Measurements from ENCODE around the gene CACNA2D4.
A peak's percentile ranks its signal among the peaks of the same experiment; 100 is the strongest.

The CACNA2D4 gene

DNA sequence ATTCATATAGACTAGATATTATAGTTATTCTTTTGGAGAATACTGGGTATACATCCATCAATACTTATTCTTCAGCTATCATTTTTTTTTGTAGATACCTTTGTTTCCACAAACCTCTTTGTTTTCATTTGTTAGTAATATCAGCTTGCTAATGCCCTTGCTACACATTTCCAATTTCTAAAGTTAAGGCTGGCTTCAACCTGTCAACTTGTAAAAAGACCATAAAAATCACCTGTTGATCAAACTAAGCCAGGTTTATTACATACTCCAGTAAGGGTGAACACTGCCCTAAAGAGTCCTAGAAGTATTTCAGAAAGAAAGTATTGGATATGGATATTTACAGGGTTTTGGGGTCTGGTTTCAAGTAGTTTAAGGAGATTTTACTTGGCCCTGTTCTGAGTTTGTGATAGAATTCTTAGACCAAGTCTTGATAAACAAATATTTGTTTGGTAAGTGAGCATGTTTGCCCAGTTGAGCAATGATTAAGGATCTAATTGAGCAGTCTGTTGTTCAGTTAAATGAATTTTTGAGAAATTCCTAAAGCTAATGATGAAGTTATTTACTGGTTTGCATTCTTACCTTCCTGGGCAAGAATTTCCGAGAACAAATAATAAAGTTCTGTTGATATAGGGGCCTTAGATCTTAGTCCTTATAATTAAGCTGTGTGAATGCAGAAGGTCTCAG lies 150.9 kb downstream of the CACNA2D4 start:
- DNase-seq (ENCODE audit: insufficient read length, low spot score) (no peak), FAIRE-seq (peak; percentile 55)
- TF ChIP-seq POLR2A (IDR thresholded peaks at IDR 0.05; ENCODE audit: low read depth, low read length), result no peak

DNA sequence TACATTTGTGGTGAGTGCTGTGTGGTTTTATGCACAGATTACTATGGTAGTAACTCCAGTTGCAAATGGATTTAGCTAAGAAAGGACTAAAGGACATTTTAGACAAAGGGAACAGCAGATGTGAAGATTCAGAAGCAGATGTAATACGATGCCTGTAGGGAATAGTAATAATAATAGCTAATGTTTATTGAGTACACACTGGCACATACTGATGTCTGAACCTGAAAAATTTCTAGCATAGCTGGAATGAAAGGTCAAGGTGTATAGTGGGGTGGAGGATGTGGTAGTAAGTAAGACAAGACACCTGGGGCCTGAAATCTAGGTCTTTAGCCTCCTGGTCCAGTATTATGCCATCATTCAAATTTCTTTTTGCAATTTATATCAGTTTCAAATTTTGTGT lies 152.3 kb downstream of the CACNA2D4 start:
- no peak for DNase-seq (ENCODE audit: insufficient read length, low spot score)
- peak; percentile 73 for FAIRE-seq
- no peak for TF ChIP-seq POLR2A (IDR thresholded peaks at IDR 0.05; ENCODE audit: low read depth, low read length)

DNA sequence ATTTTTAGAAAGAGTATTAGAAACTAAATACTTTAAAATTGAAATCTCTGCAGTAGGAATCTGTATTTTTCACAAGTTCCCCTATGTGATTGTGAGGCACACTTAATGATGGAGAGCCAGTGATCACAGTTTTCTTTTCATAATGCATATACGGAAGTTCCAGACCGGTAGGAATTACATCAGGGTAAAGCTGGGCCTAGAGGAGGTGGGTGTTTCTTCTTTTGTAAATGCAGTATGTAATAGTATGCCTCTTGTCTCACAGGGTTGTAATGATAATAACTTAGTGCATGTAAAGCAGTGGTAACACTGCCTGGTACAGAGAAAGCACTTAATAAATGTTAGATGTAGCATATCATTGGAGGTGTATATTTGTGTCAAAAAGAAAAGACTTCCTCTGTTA lies 155.3 kb downstream of the CACNA2D4 start:
- no peak for DNase-seq (ENCODE audit: insufficient read length, low spot score)
- no peak for TF ChIP-seq POLR2A (IDR thresholded peaks at IDR 0.05; ENCODE audit: low read depth, low read length)
- FAIRE-seq, result no peak

DNA sequence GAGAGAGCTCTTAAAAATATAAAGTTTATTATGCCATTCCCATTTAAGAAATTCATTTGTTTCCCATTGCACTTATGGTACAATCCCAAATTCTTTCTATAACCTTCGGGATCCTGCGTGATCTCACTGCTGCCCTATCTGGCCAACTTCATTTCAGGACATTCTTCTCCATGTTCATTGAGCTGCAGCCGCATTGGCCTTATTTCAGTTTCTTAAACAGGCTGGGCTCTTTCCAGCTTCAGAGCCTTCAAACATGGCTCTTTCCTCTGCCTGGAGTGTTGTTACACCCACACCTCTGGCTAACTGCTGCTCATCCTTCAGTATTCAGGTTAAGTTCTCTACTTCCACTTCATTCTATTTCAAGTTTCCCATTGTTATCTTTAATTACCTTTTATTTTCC lies 156.6 kb downstream of the CACNA2D4 start:
- DNase-seq (ENCODE audit: insufficient read length, low spot score) (no peak), FAIRE-seq (no peak)
- TF ChIP-seq POLR2A (IDR thresholded peaks at IDR 0.05; ENCODE audit: low read depth, low read length), result no peak

DNA sequence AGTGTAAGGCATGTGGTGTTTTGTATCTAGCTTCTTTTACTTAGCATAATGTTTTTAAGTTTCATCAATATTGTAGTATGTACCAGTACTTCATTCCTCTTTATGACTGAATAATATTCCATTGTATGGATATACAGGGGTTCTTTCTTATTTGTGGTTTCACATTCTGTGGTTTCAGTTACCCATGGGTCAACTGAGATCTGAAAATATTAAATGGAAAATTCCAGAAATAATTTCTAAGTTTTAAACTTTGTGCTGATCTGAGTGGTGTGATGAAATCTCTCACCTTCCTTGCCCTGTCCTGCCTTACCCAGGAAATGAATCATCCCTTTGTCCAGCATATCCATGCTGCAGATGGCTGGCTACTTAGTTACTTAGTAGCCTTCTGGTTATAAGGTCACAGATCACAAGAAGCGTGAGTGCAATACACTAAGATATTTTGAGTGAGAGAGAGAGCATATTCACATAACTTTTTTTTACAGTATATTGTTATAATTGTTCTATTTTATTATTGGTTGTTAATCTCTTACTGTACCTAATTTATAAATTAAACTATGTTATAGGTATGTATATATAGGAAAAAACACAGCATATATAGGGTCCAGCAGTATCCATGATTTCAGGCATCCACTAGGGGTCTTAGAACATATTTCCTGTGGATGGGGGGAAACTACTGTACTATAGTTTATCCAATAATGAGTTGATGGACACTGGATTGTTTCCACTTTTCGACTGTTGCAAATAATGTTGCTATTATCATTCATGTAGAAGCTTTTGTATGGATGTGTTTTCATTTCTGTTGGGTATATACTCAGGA lies 157.7 kb downstream of the CACNA2D4 start:
- peak; percentile 17 for DNase-seq (ENCODE audit: insufficient read length, low spot score)
- TF ChIP-seq POLR2A (IDR thresholded peaks at IDR 0.05; ENCODE audit: low read depth, low read length), result no peak
- peak; percentile 97 for FAIRE-seq

DNA sequence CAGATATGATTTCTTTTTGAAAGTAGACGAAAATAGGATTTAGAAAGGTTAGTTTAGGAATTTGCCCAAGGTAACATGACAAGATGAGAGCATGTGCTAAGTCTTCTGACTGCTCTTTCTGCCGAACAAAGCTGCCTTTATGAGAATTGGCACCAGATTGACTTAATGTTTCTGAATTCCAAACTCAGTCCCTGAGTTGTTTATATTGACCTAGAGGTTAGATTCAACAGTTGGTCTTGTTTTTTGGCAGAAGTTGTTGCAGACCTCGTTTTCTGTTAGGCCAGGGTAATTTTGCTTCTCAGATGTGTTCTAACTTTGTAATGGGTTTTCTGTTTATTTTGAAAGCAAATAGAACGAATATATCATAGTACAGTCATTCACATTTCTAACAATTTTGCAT lies 159.6 kb downstream of the CACNA2D4 start:
- peak; percentile 79 for FAIRE-seq
- no peak for TF ChIP-seq POLR2A (IDR thresholded peaks at IDR 0.05; ENCODE audit: low read depth, low read length)
- DNase-seq (ENCODE audit: insufficient read length, low spot score), result no peak

DNA sequence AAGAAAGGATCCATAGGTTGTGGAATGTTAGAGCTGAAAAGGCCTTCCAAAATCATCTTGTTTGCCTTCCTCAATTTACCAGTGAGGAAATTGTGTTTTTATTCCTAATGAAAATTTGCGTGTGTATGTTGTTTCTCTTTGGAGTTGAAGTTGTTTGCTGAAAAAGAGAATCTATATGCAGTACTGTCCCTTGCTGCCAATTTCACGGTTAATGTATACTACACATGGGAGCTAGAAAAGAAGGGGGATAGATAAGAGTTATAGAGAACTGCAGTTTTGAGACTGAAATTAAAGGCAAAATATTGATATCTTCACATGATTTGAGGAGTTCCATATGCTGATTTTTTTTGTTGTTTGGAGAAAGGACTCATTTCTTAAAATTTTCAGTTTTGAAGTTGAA lies 160.1 kb downstream of the CACNA2D4 start:
- DNase-seq (ENCODE audit: insufficient read length, low spot score), result no peak
- no peak for FAIRE-seq
- no peak for TF ChIP-seq POLR2A (IDR thresholded peaks at IDR 0.05; ENCODE audit: low read depth, low read length)

DNA sequence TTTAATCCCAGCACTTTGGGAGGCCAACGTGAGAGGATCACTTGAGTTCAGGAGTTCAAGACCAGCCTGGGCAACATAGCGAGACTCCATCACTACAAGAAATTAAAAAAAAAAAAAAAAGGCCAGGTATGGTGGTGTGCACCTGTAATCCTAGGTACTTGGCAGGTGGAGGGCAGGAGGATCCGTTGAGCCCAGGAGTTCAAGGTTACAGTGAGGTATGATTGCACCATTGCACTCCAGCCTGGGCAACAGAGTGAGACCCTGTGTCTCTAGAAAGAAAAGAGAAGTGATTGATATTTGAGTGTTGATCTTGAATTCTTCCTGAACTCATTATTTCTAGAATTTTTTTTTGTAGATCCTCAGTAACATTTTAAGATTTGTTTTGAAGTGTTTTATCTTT lies 168.2 kb downstream of the CACNA2D4 start:
- DNase-seq (ENCODE audit: insufficient read length, low spot score) (no peak), FAIRE-seq (no peak)
- no peak for TF ChIP-seq POLR2A (IDR thresholded peaks at IDR 0.05; ENCODE audit: low read depth, low read length)

DNA sequence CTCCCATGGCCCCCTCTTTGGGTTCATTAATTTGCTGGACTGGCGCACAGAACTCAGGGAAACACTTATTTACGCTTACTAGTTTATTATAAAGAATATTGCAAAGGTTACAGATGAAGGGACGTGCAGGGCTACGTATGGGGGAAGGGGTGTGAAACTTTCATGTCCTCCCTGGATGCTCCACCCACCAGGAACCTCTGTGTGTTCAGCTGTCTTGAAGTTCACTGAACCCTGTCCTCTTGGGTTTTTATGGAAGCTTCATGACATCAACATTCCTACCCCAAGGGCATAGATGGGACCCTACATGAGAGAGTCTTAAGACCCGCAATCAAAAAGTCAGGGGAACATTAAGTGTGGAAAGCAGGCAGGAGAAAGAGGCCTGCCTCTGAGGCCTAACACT lies 169.4 kb downstream of the CACNA2D4 start:
- FAIRE-seq, result peak; percentile 72

DNA sequence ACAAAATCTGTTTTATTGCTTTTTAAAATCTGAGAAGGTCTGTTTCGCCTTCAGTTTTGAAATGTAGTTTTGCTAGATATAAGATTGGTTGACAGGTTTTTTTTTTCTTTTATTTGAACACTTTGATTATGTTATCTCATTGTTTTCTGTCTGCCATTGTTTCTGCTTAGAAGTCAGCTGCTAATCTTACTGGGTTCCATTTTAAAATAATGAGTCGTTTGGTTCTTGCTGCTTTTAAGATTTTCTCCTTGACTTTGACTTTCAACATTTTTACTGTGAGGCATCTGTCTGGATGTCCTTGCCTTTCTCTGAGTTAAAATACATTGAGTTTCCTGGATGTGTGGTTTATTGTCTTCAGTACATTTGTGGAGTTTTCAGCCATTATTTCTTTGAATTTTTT lies 170.8 kb downstream of the CACNA2D4 start:
- no peak for TF ChIP-seq POLR2A (IDR thresholded peaks at IDR 0.05; ENCODE audit: low read depth, low read length)
- DNase-seq (ENCODE audit: insufficient read length, low spot score), result no peak
- FAIRE-seq, result peak; percentile 57

More for the DNA sequence above, 169.4 kb downstream of the CACNA2D4 start:
- no peak for DNase-seq (ENCODE audit: insufficient read length, low spot score)
- TF ChIP-seq POLR2A (IDR thresholded peaks at IDR 0.05; ENCODE audit: low read depth, low read length), result no peak

DNA sequence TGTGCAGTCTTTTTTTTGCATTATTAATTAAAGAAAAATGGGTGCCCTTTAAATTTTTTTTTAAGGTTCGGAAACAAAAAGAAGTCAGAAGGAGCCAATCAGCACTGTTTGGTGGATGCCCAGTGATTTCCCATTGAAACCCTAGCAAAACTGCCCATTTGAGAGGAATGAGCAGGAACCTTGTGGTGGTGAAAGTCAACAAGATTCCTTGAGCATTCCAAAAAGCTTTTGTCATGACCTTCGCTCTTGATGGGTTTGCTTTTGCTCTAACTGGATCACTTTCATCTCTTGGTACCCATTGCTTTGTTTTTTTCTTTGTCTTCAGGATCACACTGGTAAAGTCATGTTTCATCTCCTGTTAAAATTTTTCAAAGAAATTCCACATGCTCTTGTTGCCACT lies 173.5 kb downstream of the CACNA2D4 start:
- FAIRE-seq (no peak), DNase-seq (ENCODE audit: insufficient read length, low spot score) (no peak)
- no peak for TF ChIP-seq POLR2A (IDR thresholded peaks at IDR 0.05; ENCODE audit: low read depth, low read length)

All from H54 (cell line).